Astrocyte (in vitro differentiated cells and primary cell): ENCODE results near the gene RHBDL1. TPM values are rescaled to one million over a fixed set of nuclear protein-coding genes. Genes with fewer than 3 reads are reported as not detected.
A peak's percentile ranks its signal among the peaks of the same experiment; 100 is the strongest.

Experiments used
- DNase-seq: peaks from one replicate; pipeline ENCODE4 v3.0.0-alpha.2; 2010; ENCODE audit warnings: low read depth
- FAIRE-seq: peaks from 2 replicates; lab custom pipeline; 2011; peaks lifted over from hg19 to GRCh38; lab: Jason Lieb, UNC
- H2AFZ ChIP-seq: 2 replicates; pipeline ENCODE4 v1.6.0; 2012; ENCODE audit warnings: low read depth, low read length, inconsistent platforms
- H3K27ac ChIP-seq: 2 replicates; pipeline ENCODE4 v1.5.1; 2011; ENCODE audit warnings: low read depth, low read length, inconsistent platforms
- H3K27me3 ChIP-seq: 2 replicates; pipeline ENCODE4 v1.6.0; 2011; ENCODE audit warnings: low read length, inconsistent platforms; ENCODE audit not compliant: insufficient read depth
- H3K36me3 ChIP-seq: 2 replicates; pipeline ENCODE4 v1.5.1; 2011; ENCODE audit warnings: low read length, inconsistent platforms; ENCODE audit not compliant: insufficient read depth
- H3K4me1 ChIP-seq: 2 replicates; pipeline ENCODE4 v1.5.1; 2011; ENCODE audit warnings: low read length, inconsistent platforms; ENCODE audit not compliant: insufficient read depth
- H3K4me2 ChIP-seq: 2 replicates; pipeline ENCODE4 v1.6.0; 2012; ENCODE audit warnings: low read length, inconsistent platforms
- H3K4me3 ChIP-seq: 2 replicates; pipeline ENCODE4 v1.5.1; 2011; ENCODE audit warnings: low read depth, mild to moderate bottlenecking, low read length, inconsistent platforms; ENCODE audit not compliant: insufficient read depth
- H3K79me2 ChIP-seq: 2 replicates; pipeline ENCODE4 v1.6.0; 2012; ENCODE audit warnings: mild to moderate bottlenecking, low read length, inconsistent platforms; ENCODE audit not compliant: insufficient read depth
- H3K9ac ChIP-seq: 2 replicates; pipeline ENCODE4 v1.6.0; 2012; ENCODE audit warnings: mild to moderate bottlenecking, low read length, inconsistent platforms
- H3K9me3 ChIP-seq: 2 replicates; pipeline ENCODE4 v1.5.1; 2012; ENCODE audit warnings: low read depth, mild to moderate bottlenecking, low read length, inconsistent platforms; ENCODE audit not compliant: insufficient read depth
- H4K20me1 ChIP-seq: 2 replicates; pipeline ENCODE4 v1.6.0; 2012; ENCODE audit warnings: low read length, inconsistent platforms; ENCODE audit not compliant: insufficient read depth
- H3K27ac Mint-ChIP-seq: one replicate; pipeline ENCODE4 v1.8.0; 2021; ENCODE audit warnings: mild to moderate bottlenecking, mixed read lengths; ENCODE audit not compliant: unreplicated experiment
- H3K27me3 Mint-ChIP-seq: one replicate; pipeline ENCODE4 v1.8.0; 2021; ENCODE audit warnings: low read depth, mixed read lengths; ENCODE audit not compliant: unreplicated experiment
- H3K36me3 Mint-ChIP-seq: one replicate; pipeline ENCODE4 v1.8.0; 2021; ENCODE audit warnings: low read depth, mixed read lengths; ENCODE audit not compliant: unreplicated experiment
- H3K4me1 Mint-ChIP-seq: one replicate; pipeline ENCODE4 v1.8.0; 2021; ENCODE audit warnings: low read depth, mixed read lengths; ENCODE audit not compliant: unreplicated experiment
- H3K4me3 Mint-ChIP-seq: one replicate; pipeline ENCODE4 v1.8.0; 2021; ENCODE audit warnings: mild to moderate bottlenecking, moderate library complexity, mixed read lengths; ENCODE audit not compliant: unreplicated experiment
- H3K9me3 Mint-ChIP-seq: one replicate; pipeline ENCODE4 v1.8.0; 2021; ENCODE audit warnings: mild to moderate bottlenecking, mixed read lengths; ENCODE audit not compliant: unreplicated experiment
- EZH2 ChIP-seq: IDR thresholded peaks from 2 replicates; pipeline ENCODE4 v1.6.1; 2012; ENCODE audit warnings: mild to moderate bottlenecking, low read length, inconsistent platforms; ENCODE audit not compliant: insufficient read depth
- total RNA-seq: library from RNA; stranded (reverse); gene quantifications from 2 replicates; pipeline ENCODE4 v1.2.1, GENCODE V29; 2021
- TF ChIP-seq, protein P1 (sequence below): IDR thresholded peaks from 2 replicates; pipeline ENCODE4 v1.5.1; 2011; ENCODE audit warnings: low read depth, mild to moderate bottlenecking, inconsistent platforms, low read length, moderate library complexity; ENCODE audit not compliant: insufficient read depth

The RHBDL1 gene
- total RNA-seq, 1 donor from 2014 or later = 4.9 TPM

- no peaks in the 10 kb centered on the region for H3K27me3 Mint-ChIP-seq
- H3K27ac Mint-ChIP-seq = no peak overlapping the region
- Histone ChIP-seq H3K4me1 (no peaks in the 10 kb centered on the region), H3K4me2 (peak overlapping the region; percentile 44), H3K9ac (no peak overlapping the region), H3K79me2 (no peaks in the 10 kb centered on the region), H3K4me3 (no peak overlapping the region), H2AFZ (peak overlapping the region; percentile 47), H3K9me3 (no peaks in the 10 kb centered on the region), H3K27ac (no peak overlapping the region), H4K20me1 (no peaks in the 10 kb centered on the region), H3K36me3 (no peaks in the 10 kb centered on the region), H3K27me3 (no peaks in the 10 kb centered on the region)
- TF ChIP-seq, protein P1, sequence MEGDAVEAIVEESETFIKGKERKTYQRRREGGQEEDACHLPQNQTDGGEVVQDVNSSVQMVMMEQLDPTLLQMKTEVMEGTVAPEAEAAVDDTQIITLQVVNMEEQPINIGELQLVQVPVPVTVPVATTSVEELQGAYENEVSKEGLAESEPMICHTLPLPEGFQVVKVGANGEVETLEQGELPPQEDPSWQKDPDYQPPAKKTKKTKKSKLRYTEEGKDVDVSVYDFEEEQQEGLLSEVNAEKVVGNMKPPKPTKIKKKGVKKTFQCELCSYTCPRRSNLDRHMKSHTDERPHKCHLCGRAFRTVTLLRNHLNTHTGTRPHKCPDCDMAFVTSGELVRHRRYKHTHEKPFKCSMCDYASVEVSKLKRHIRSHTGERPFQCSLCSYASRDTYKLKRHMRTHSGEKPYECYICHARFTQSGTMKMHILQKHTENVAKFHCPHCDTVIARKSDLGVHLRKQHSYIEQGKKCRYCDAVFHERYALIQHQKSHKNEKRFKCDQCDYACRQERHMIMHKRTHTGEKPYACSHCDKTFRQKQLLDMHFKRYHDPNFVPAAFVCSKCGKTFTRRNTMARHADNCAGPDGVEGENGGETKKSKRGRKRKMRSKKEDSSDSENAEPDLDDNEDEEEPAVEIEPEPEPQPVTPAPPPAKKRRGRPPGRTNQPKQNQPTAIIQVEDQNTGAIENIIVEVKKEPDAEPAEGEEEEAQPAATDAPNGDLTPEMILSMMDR = peak; percentile 2
- no peak for TF ChIP-seq EZH2
- H3K36me3 Mint-ChIP-seq = peaks cover 2% of the 10 kb centered on the region
- FAIRE-seq (no peak), DNase-seq (peak; percentile 32)
- H3K4me3 Mint-ChIP-seq = no peak overlapping the region
- H3K9me3 Mint-ChIP-seq = no peaks in the 10 kb centered on the region
- H3K4me1 Mint-ChIP-seq = no peaks in the 10 kb centered on the region
Observed at GRCh38 chr16:660459-661183, 14.8 kb upstream of the RHBDL1 start.

DNA sequence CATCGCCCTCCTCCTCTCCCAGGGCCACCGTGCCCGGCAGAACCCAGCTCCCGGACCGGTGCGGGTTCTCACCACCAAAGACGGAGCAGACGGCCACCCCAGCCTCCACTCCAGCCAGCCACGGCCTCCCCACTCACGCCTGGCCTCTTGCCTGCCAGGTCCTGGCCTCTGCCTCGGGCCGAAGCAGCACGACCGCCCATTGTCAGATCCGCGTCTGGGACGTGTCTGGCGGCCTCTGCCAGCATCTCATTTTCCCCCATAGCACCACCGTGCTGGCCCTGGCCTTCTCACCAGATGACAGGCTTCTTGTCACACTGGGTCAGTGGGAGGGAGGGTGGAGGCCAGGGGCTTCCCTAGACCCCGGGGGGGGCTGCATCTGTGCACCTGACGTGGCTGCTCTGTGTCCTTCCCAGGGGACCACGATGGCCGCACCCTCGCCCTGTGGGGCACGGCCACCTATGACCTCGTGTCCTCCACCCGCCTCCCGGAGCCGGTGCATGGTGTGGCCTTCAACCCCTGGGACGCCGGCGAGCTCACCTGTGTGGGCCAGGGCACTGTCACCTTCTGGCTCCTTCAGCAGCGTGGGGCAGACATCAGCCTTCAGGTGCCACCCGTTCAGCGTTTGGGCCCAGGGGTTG is 14.2 kb upstream of the RHBDL1 start:
- Mint-ChIP-seq H3K9me3 (no peaks in the 10 kb centered on the region), H3K27me3 (no peaks in the 10 kb centered on the region), H3K27ac (no peak overlapping the region), H3K36me3 (peaks cover 2% of the 10 kb centered on the region), H3K4me1 (no peaks in the 10 kb centered on the region), H3K4me3 (peak overlapping the region; percentile 5)
- H3K79me2 ChIP-seq = no peaks in the 10 kb centered on the region
- H3K9ac ChIP-seq = no peak overlapping the region
- H3K4me3 ChIP-seq = no peak overlapping the region
- H3K4me2 ChIP-seq = no peak overlapping the region
- H4K20me1 ChIP-seq = no peaks in the 10 kb centered on the region
- no peak for FAIRE-seq
- H3K27ac ChIP-seq = no peak overlapping the region
- TF ChIP-seq, protein P1 = no peak
- no peak overlapping the region for H2AFZ ChIP-seq
- DNase-seq = no peak
- H3K27me3 ChIP-seq = no peaks in the 10 kb centered on the region
- H3K9me3 ChIP-seq = no peaks in the 10 kb centered on the region
- no peaks in the 10 kb centered on the region for H3K4me1 ChIP-seq
- no peaks in the 10 kb centered on the region for H3K36me3 ChIP-seq

DNA sequence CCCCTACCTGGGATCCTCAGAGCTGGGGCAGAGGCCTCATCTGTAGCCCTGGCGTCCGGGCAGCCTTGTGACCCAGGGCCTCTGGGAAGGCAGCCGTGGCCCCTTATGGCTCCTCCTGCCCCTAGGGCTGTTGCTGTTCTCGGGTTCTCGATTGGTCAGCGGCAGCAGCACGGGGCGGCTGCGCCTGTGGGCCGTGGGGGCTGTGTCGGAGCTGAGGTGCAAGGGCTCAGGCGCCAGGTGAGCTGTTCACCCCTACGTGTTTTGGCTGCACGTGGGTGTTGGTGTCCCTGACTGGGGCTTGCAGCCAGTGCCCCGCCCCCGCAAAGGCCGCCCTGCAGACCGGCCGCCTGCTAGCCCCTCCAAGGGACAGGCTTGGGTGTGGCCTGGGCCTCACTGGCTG is 13.4 kb upstream of the RHBDL1 start:
- no peak overlapping the region for H3K9ac ChIP-seq
- no peak overlapping the region for H2AFZ ChIP-seq
- DNase-seq (no peak), FAIRE-seq (no peak)
- no peak overlapping the region for H3K27ac Mint-ChIP-seq
- no peaks in the 10 kb centered on the region for H3K9me3 Mint-ChIP-seq
- no peaks in the 10 kb centered on the region for H4K20me1 ChIP-seq
- H3K4me1 ChIP-seq = no peaks in the 10 kb centered on the region
- no peaks in the 10 kb centered on the region for H3K27me3 Mint-ChIP-seq
- no peak overlapping the region for H3K4me3 ChIP-seq
- H3K9me3 ChIP-seq = no peaks in the 10 kb centered on the region
- H3K4me3 Mint-ChIP-seq = no peak overlapping the region
- H3K4me1 Mint-ChIP-seq = no peaks in the 10 kb centered on the region
- no peaks in the 10 kb centered on the region for H3K36me3 ChIP-seq
- H3K79me2 ChIP-seq = no peaks in the 10 kb centered on the region
- H3K4me2 ChIP-seq = no peak overlapping the region
- H3K27me3 ChIP-seq = no peaks in the 10 kb centered on the region
- no peak for TF ChIP-seq EZH2
- TF ChIP-seq, protein P1 = no peak
- peaks cover 2% of the 10 kb centered on the region for H3K36me3 Mint-ChIP-seq
- no peak overlapping the region for H3K27ac ChIP-seq
